Bone marrow (tissue), 2 donors: ENCODE measurements around the gene TWF2.

ENCODE experiments used
- DNase-seq, 2 donors: peaks; one replicate each; lab custom pipeline; 2025; lab: John Stamatoyannopoulos, UW

Gene TWF2

GRCh38 chr3:52202384-52203077, 36.4 kb downstream of the TWF2 start:
- DNase-seq = peak in 1 of 2 donors; percentile 41

GRCh38 chr3:52200981-52201679, 37.8 kb downstream of the TWF2 start:
- DNase-seq = no peak

- DNase-seq = no peak
These were observed 40.0 kb downstream of the TWF2 start for GRCh38 chr3:52198643-52199608.

GRCh38 chr3:52197842-52198625, 40.9 kb downstream of the TWF2 start, which contains the start of gene ALAS1:
Gene ALAS1, plus strand, starts transcription at chr3:52198160. Its CDS starts 1,082 bp downstream, at chr3:52199242.
- DNase-seq = peak; percentile 78 to 82

- DNase-seq = no peak
These were observed 41.5 kb downstream of the TWF2 start for GRCh38 chr3:52197499-52197841.

GRCh38 chr3:52196977-52197376, 42.0 kb downstream of the TWF2 start:
- DNase-seq = no peak

DNA sequence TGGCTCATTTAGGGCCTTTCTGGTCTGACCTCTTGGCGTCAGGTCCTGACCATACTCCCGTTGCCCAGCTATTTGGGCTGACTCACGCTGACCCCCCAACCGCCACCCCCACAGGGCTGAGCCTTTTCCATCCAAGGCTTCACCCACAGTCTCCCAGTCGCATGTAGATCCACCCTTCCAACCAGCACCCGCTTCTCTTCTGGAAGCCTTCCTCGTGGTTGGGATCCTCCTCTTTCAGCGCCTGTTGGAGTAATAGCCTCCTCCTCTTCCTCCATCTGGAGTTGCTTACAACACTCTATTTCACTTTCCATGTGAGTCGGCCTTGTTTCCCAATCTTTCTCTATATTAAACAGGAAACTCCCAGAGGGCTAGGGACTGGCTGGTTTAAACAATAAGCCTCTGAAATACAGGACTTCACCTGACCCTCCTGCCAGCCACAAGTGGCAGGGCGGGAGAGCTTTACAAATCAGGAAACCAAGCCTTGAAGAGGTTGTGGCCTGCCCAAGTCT, 43.1 kb downstream of the TWF2 start:
- no peak for DNase-seq

- DNase-seq = no peak
These were observed 43.7 kb downstream of the TWF2 start for GRCh38 chr3:52195291-52195597.

- DNase-seq = no peak
These were observed 44.3 kb downstream of the TWF2 start for GRCh38 chr3:52194485-52195290.

DNA sequence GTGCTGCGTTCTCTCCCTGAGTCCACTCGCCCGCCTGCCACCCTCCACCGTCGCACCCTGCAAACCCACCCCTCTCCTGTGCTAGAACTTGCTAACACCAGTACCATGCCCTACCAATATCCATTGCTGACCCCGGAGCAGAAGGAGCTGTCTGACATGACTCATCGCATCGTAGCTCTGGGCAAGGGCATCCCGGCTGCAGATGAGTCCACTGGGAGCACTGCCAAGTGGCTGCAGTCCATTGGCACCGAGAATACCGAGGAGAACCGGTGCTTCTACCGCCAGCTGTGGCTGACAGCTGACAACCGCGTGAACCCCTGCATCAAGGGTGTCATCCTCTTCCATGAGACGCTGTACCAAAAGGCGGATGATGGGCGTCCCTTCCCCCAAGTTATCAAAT, 45.9 kb downstream of the TWF2 start:
- DNase-seq = no peak

DNA sequence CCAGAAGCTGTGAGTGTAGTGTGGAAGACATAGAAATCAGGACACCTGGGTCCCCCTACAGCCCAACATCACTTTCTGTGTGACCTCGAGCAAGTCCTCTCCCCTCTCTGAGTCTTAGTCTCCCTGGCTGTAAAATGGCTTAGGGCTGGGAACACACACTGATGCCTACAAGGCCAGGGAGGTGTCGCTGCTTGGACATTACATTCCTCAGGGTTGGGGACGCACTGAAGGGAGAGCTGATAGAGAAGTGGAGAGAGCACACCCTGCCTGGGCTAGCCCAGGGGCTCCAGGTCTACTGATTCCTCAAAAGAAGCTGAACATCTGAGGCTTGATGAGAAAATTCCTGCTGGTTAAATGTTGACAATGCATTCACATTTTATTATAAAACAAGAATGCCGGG, 47.3 kb downstream of the TWF2 start:
- no peak for DNase-seq

DNA sequence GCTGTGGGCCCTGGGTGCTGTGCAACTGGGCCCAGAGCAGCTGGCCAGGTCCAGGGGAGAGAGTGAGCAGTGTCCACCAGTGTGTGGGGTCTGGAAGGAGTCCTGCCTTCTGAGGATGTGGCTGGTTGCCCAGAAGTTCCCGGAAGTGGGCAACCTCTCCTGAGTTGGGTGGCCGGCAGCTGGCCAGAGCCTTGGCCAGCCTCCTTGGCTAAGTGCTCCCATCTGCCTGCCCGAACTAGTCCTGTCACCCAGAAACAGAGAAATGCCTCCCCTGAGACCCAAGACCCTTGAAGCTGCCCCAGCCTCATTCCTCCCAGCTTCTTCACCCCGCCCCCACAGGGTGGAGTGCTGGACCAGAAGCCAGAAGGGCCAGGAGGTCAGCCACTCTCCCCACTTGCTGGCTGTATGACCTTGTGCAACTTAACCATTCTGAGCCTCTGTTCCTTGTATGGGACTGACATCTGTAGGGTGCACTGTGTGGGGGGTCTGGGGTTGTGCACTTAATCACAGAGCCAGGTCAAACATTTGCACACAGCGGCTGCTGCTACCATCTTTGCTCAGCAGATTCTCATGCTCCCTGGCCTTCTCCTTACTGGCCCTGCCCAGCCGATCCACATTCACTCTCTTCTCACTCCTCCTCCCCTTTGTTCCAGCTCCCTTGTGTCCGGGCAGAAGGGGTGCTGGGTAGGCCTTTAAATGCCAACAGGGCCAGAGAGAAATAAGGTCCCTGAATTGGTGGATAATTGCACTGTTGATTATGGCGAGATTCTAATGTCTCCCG, 48.5 kb downstream of the TWF2 start:
- no peak for DNase-seq

DNA sequence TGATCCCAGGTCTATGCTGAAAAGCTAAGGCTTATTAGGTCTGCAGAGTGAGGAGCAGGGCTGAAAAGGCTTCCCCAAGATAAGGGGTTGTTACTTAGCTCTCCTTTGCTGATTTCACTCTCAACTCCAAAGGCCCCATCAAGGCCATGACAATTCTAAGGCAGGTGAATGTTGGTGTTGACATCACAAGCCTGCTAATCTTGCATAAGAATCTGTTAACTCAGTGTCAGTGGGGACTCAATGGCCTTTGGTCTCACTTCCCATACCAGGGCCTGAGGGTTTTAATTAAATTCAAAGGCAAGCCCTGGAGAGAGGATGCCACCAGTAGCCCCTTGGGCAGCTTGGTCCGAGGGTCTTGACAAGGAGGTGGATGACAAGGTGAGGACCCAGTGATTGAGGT, 50.4 kb downstream of the TWF2 start:
- no peak for DNase-seq

- DNase-seq = no peak
These were observed 52.2 kb downstream of the TWF2 start for GRCh38 chr3:52186729-52187128.

- no peak for DNase-seq
These were observed 53.1 kb downstream of the TWF2 start for GRCh38 chr3:52185837-52186236.

GRCh38 chr3:52185311-52185710, 53.6 kb downstream of the TWF2 start:
- no peak for DNase-seq

- no peak for DNase-seq
These were observed 54.3 kb downstream of the TWF2 start for GRCh38 chr3:52184690-52185089.

- no peak for DNase-seq
These were observed 55.0 kb downstream of the TWF2 start for GRCh38 chr3:52183786-52184445.

GRCh38 chr3:52182691-52183090, 56.3 kb downstream of the TWF2 start:
- no peak for DNase-seq

DNA sequence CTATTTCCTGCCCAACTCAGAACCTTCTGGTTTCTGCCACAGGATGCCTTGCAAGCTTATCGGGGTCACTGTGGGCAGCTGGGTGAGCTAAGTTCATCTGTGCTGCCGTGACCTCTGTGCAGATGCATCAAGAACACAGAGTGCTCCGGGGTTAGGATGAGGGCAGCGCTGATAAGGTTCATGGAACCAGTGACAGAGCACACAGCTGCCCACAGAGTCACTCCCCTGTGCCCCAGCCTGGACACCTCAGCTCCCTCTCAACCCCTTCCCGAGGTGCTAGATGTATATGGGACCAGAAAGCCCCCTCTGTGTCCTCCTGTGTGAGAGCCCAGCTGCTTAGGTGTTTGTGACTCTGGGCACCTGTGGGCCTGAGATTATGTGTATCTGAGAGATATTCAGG, 56.8 kb downstream of the TWF2 start:
- DNase-seq = no peak
